IMR-90 (cell line): Measurements from ENCODE around the gene GPI. TPM values are rescaled to one million over a fixed set of nuclear protein-coding genes. Genes with fewer than 3 reads are reported as not detected.

Experiments
- ATAC-seq: fragments of 200-7000 bp; cut with Tn5 transposase; 2 replicates; pipeline ENCODE4 v1.9.1; 2020; ENCODE audit warnings: low read depth, mild to moderate bottlenecking, moderate library complexity
- BruUV-seq: library from RNA; stranded (reverse); fragments of 400-500 nt; replicated peaks from 2 replicates; lab custom pipeline; 2021; lab: Mats Ljungman, UMichigan
- CTCF ChIA-PET: fragments of 300-600 bp; formaldehyde crosslinking; extraction: SDS; loops from one replicate; lab custom pipeline; 2021; ENCODE audit warnings: antibody characterized with exemption; lab: Yijun Ruan, JAX
- POLR2A ChIA-PET: fragments of 300-600 bp; sonication (Branson Sonifier 250); formaldehyde crosslinking; loops from one replicate; lab custom pipeline; 2022; ENCODE audit warnings: antibody characterized with exemption; ENCODE audit not compliant: unreplicated experiment; lab: Charles Lee
- DNase-seq: peaks from one replicate; pipeline ENCODE4 v3.0.0; 2013
- H2AFZ ChIP-seq: replicated peaks from 2 replicates; pipeline ENCODE3; 2013; ENCODE audit warnings: low read length, mild to moderate bottlenecking; ENCODE audit not compliant: poor library complexity
- H2AK5ac ChIP-seq: 2 replicates; pipeline ENCODE4 v1.6.1; 2013; ENCODE audit warnings: low read depth, low read length, inconsistent platforms
- H2AK9ac ChIP-seq: replicated peaks from 2 replicates; pipeline ENCODE3; 2013; ENCODE audit warnings: mild to moderate bottlenecking, low read depth, low read length, moderate library complexity; ENCODE audit not compliant: poor library complexity
- H2BK120ac ChIP-seq: 2 replicates; pipeline ENCODE4 v1.6.1; 2013; ENCODE audit warnings: low read depth, low read length, inconsistent platforms
- H2BK15ac ChIP-seq: 3 replicates; pipeline ENCODE4 v1.6.1; 2013; ENCODE audit warnings: low read depth, low read length, inconsistent platforms
- H2BK20ac ChIP-seq: 2 replicates; pipeline ENCODE4 v1.6.1; 2013; ENCODE audit warnings: low read depth, mild to moderate bottlenecking, inconsistent platforms, low read length, moderate library complexity
- H2BK5ac ChIP-seq: 2 replicates; pipeline ENCODE4 v1.6.1; 2013; ENCODE audit warnings: mild to moderate bottlenecking, low read depth, low read length, inconsistent platforms; ENCODE audit not compliant: poor library complexity, severe bottlenecking
- H3K14ac ChIP-seq: replicated peaks from 2 replicates; pipeline ENCODE4 v1.6.1; 2013; ENCODE audit warnings: low read depth, low read length, inconsistent platforms
- H3K18ac ChIP-seq: 2 replicates; pipeline ENCODE4 v1.6.1; 2013; ENCODE audit warnings: low read depth, low read length, control low read depth
- H3K23ac ChIP-seq: 2 replicates; pipeline ENCODE4 v1.6.1; 2013; ENCODE audit warnings: low read depth, low read length, inconsistent platforms
- H3K27ac ChIP-seq: 2 replicates; pipeline ENCODE4 v1.5.1; 2013; ENCODE audit warnings: mild to moderate bottlenecking, control low read depth, low read length; ENCODE audit not compliant: insufficient read depth
- H3K27me3 ChIP-seq: 2 replicates; pipeline ENCODE4 v1.6.1; 2013; ENCODE audit warnings: low read length; ENCODE audit not compliant: control insufficient read depth, insufficient read depth
- H3K36me3 ChIP-seq: 2 replicates; pipeline ENCODE4 v1.6.1; 2013; ENCODE audit warnings: low read length, mixed read lengths; ENCODE audit not compliant: control insufficient read depth, insufficient read depth
- H3K4ac ChIP-seq: 2 replicates; pipeline ENCODE4 v1.6.1; 2013; ENCODE audit warnings: low read depth, low read length, inconsistent platforms
- H3K4me1 ChIP-seq: 2 replicates; pipeline ENCODE4 v1.6.1; 2013; ENCODE audit warnings: low read length, mixed read lengths; ENCODE audit not compliant: control insufficient read depth, insufficient read depth
- H3K4me2 ChIP-seq: 2 replicates; pipeline ENCODE4 v1.6.1; 2013; ENCODE audit warnings: low read depth, mild to moderate bottlenecking, control low read depth, low read length, moderate library complexity
- H3K4me3 ChIP-seq: 2 replicates; pipeline ENCODE4 v1.5.1; 2013; ENCODE audit warnings: low read depth, mild to moderate bottlenecking, control low read depth, low read length, moderate library complexity; ENCODE audit not compliant: insufficient read depth
- H3K56ac ChIP-seq: 2 replicates; pipeline ENCODE4 v1.6.1; 2013; ENCODE audit warnings: low read length, inconsistent platforms; ENCODE audit not compliant: insufficient read depth; ENCODE audit errors: extremely low read depth
- H3K79me1 ChIP-seq, 2 experiments: 2 replicates each; pipeline ENCODE4 v1.6.1; 2013; ENCODE audit warnings: low read length in 2 of 2, inconsistent platforms in 1 of 2, low read depth in 1 of 2
- H3K9ac ChIP-seq: 2 replicates; pipeline ENCODE4 v1.6.1; 2013; ENCODE audit warnings: low read depth, low read length, control low read depth
- H3K9me1 ChIP-seq: 2 replicates; pipeline ENCODE4 v1.6.1; 2013; ENCODE audit warnings: low read length, inconsistent platforms; ENCODE audit not compliant: insufficient read depth
- H3K9me3 ChIP-seq: 2 replicates; pipeline ENCODE4 v1.6.1; 2013; ENCODE audit warnings: low read length; ENCODE audit not compliant: control insufficient read depth, insufficient read depth
- H4K20me1 ChIP-seq: 2 replicates; pipeline ENCODE4 v1.6.1; 2013; ENCODE audit warnings: low read length, inconsistent platforms; ENCODE audit not compliant: insufficient read depth
- H4K5ac ChIP-seq: 2 replicates; pipeline ENCODE4 v1.6.1; 2013; ENCODE audit warnings: mild to moderate bottlenecking, low read depth, low read length, control low read depth
- H4K8ac ChIP-seq, 2 experiments: 2 replicates each; pipeline ENCODE4 v1.6.1; 2013; ENCODE audit warnings: low read depth in 2 of 2, low read length in 2 of 2, control low read depth in 1 of 2, inconsistent platforms in 1 of 2
- H4K91ac ChIP-seq: 2 replicates; pipeline ENCODE4 v1.6.1; 2013; ENCODE audit warnings: low read depth, low read length, inconsistent platforms; ENCODE audit not compliant: insufficient read depth
- MAZ ChIP-seq: IDR thresholded peaks from 2 replicates; pipeline ENCODE4 v1.6.1; 2012; ENCODE audit warnings: low read depth, mild to moderate bottlenecking, low read length, improper control_type of control experiment, moderate library complexity, borderline replicate concordance
- POLR2A ChIP-seq: IDR thresholded peaks from 2 replicates; pipeline ENCODE4 v1.6.1; 2012; ENCODE audit warnings: mild to moderate bottlenecking, low read depth, low read length
- WGBS, 2 experiments: methylation state at CpG; one replicate each; pipeline versions ENCODE4 v1.1.5 to v1.1.7; 2013; ENCODE audit warnings: missing lambda C conversion rate in 2 of 2; ENCODE audit not compliant: insufficient read length in 1 of 2; ENCODE audit errors: extremely low coverage in 2 of 2; 5-methylcytosine and 5-hydroxymethylcytosine counted together
- dilution Hi-C: fragments of 300-500 bp; cut with HindIII; formaldehyde crosslinking; loops from one replicate; pipeline ENCODE4 v1.14.3; 2018; ENCODE audit warnings: low sequenced_read_pairs; ENCODE audit not compliant: unreplicated experiment
- in situ Hi-C: fragments of 300-500 bp; cut with MboI; formaldehyde crosslinking; loops from 3 replicates; pipeline ENCODE4 v1.14.3; 2019; ENCODE audit warnings: low sequenced_read_pairs, inconsistent platforms, mixed read lengths
- intact Hi-C: fragments of 100-400 bp; cut with micrococcal nuclease; formaldehyde crosslinking; loops from 2 replicates; pipeline ENCODE4 v1.10.0; 2022
- polyA plus RNA-seq, 3 experiments: library from polyadenylated mRNA; depleted of rRNA; stranded (reverse); fragments of >200 nt; gene quantifications; 2 replicates each; pipeline ENCODE4 v1.2.3, GENCODE V29; 2012; ENCODE audit warnings: low replicate concordance in 1 of 3
- total RNA-seq: library from RNA; depleted of rRNA; stranded (reverse); fragments of >200 nt; gene quantifications from 2 replicates; pipeline ENCODE4 v1.2.3, GENCODE V29; 2012

Gene GPI
- total and polyA plus RNA-seq, 2 of the 4 experiments (the other 2 are of a cell fraction) = 147 to 239 TPM

GRCh38 chr19:34320277-34320676, 44.7 kb upstream of the GPI start:
- Histone ChIP-seq H2BK15ac (no peak overlapping the region), H4K91ac (no peak overlapping the region), H3K9me1 (peaks cover 46% of the 10 kb centered on the region), H2AK5ac (no peak overlapping the region), H3K36me3 (peaks cover 17% of the 10 kb centered on the region), H3K56ac (no peak overlapping the region), H4K8ac (no peak overlapping the region), H3K4me1 (peaks cover 27% of the 10 kb centered on the region), H3K4me3 (no peak overlapping the region), H3K27ac (no peak overlapping the region), H4K20me1 (peaks cover 39% of the 10 kb centered on the region), H3K9ac (no peak overlapping the region), H2BK120ac (no peak overlapping the region), H3K79me1 (peaks cover 38 to 74% of the 10 kb centered on the region in 2 experiments), H3K4me2 (no peak overlapping the region), H3K4ac (no peak overlapping the region), H2AK9ac (no peak overlapping the region), H3K18ac (no peak overlapping the region), H2BK20ac (no peak overlapping the region), H3K27me3 (no peaks in the 10 kb centered on the region), H3K14ac (no peak overlapping the region), H3K23ac (no peak overlapping the region), H4K5ac (no peak overlapping the region), H2AFZ (no peak overlapping the region), H3K9me3 (no peaks in the 10 kb centered on the region), H2BK5ac (no peak overlapping the region)
- ATAC-seq = no peak
- WGBS, 2 experiments = no CpG with 5 or more reads among the region's 7 CpGs
- CTCF ChIA-PET = interaction anchor here (0.6 to 0.7 kb wide), 2 partner anchors 19 to 149 kb away, joined by 3 to 6 read pairs; no protein-coding TSS in a partner anchor
- BruUV-seq = no TSS peak
- POLR2A ChIA-PET = no interaction called here
- TF ChIP-seq POLR2A (no peak), MAZ (no peak)
- dilution Hi-C loops = no loop called here
- in situ Hi-C loops = no loop called here
- intact Hi-C loops = no loop called here
- no peak for DNase-seq
